Hepatocyte (in vitro differentiated cells): ENCODE measurements around the gene FILIP1L. TPM values are rescaled to one million over a fixed set of nuclear protein-coding genes. Genes with fewer than 3 reads are reported as not detected.

Source experiments
- DNase-seq: peaks from one replicate; pipeline ENCODE4 v3.0.0-alpha.2; 2016; ENCODE audit warnings: low spot score
- H2AFZ ChIP-seq: fragments of 200-600 bp; sonication (generic); 2 replicates; pipeline ENCODE4 v1.6.0; 2016; ENCODE audit warnings: antibody characterized with exemption, mild to moderate bottlenecking
- H3K27ac ChIP-seq: fragments of 200-600 bp; sonication (generic); 2 replicates; pipeline ENCODE4 v1.5.1; 2016; ENCODE audit warnings: mild to moderate bottlenecking
- H3K27me3 ChIP-seq: fragments of 200-600 bp; sonication (generic); 2 replicates; pipeline ENCODE4 v1.6.1; 2016
- H3K36me3 ChIP-seq: fragments of 200-600 bp; sonication (generic); replicated peaks from 2 replicates; pipeline ENCODE4 v1.5.1; 2016; ENCODE audit warnings: low read depth; ENCODE audit not compliant: insufficient read depth
- H3K4me1 ChIP-seq: fragments of 200-600 bp; sonication (generic); 2 replicates; pipeline ENCODE4 v1.5.1; 2016; ENCODE audit warnings: mild to moderate bottlenecking, moderate library complexity; ENCODE audit not compliant: insufficient read depth
- H3K4me2 ChIP-seq: fragments of 200-600 bp; sonication (generic); 2 replicates; pipeline ENCODE4 v1.6.0; 2016
- H3K4me3 ChIP-seq: fragments of 200-600 bp; sonication (generic); 2 replicates; pipeline ENCODE4 v1.5.1; 2016; ENCODE audit warnings: mild to moderate bottlenecking
- H3K79me2 ChIP-seq: fragments of 200-600 bp; sonication (generic); 2 replicates; pipeline ENCODE4 v1.6.0; 2017; ENCODE audit warnings: mild to moderate bottlenecking
- H3K9me2 ChIP-seq: fragments of 200-600 bp; sonication (generic); replicated peaks from 2 replicates; pipeline ENCODE4 v1.6.0; 2017; ENCODE audit warnings: mild to moderate bottlenecking; ENCODE audit not compliant: insufficient read depth
- H3K9me3 ChIP-seq: fragments of 200-600 bp; sonication (generic); 2 replicates; pipeline ENCODE4 v1.5.1; 2016; ENCODE audit warnings: low read depth, mild to moderate bottlenecking
- H4K20me1 ChIP-seq: fragments of 200-600 bp; sonication (generic); 2 replicates; pipeline ENCODE4 v1.6.0; 2016; ENCODE audit warnings: mild to moderate bottlenecking; ENCODE audit not compliant: insufficient read depth, poor library complexity, severe bottlenecking
- EZH2 ChIP-seq: fragments of 200-600 bp; sonication (generic); IDR thresholded peaks from 2 replicates; pipeline ENCODE4 v1.6.1; 2016; ENCODE audit warnings: antibody characterized with exemption, mild to moderate bottlenecking, borderline replicate concordance
- EZH2phosphoT487 ChIP-seq: fragments of 200-600 bp; sonication (generic); IDR thresholded peaks from one replicate; pipeline ENCODE4 v1.6.1; 2018; ENCODE audit warnings: antibody characterized with exemption, mild to moderate bottlenecking, low read depth, moderate library complexity; ENCODE audit not compliant: unreplicated experiment, severe bottlenecking
- WGBS: methylation state at CpG from one replicate; pipeline ENCODE4 v1.1.6; 2016; ENCODE audit warnings: low lambda C conversion rate; ENCODE audit errors: missing lambda C conversion rate; 5-methylcytosine and 5-hydroxymethylcytosine counted together
- polyA plus RNA-seq: library from polyadenylated mRNA; unstranded; fragments of >200 nt; fragmentation: Nextera tagmentation; extraction: Ambion mirVana; gene quantifications from 2 replicates; pipeline ENCODE4 v1.2.1, GENCODE V29; 2016
- total RNA-seq: library from RNA; depleted of rRNA; stranded (reverse); fragments of >200 nt; gene quantifications from 2 replicates; pipeline ENCODE4 v1.2.3, GENCODE V29; 2014
- TF ChIP-seq, protein P1 (sequence below): fragments of 200-600 bp; sonication (generic); IDR thresholded peaks from 2 replicates; pipeline ENCODE4 v1.5.1; 2016; ENCODE audit warnings: antibody characterized with exemption, mild to moderate bottlenecking; ENCODE audit not compliant: poor library complexity

The FILIP1L gene
- total and polyA plus RNA-seq, 2 experiments from 2014 or later = 48.2 to 49.4 TPM

DNA sequence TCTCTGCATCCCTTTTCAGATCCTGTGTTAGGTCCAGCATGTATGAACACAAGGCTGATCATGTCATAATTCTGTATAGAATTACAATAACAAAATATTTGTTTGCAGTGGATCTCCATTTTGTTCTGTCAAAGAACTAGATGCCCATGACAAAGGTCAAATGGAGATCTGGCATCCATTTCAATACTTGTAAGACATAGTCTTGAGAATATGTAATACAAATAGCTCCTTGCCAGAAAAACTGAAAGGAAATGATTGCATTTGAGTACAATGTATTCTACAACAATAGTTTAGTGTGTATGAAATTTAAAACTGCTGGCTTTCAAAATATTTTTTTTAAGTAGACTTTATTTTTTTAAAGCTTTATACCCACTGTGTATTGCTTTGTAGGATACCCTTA is 195.6 kb downstream of the FILIP1L start:
- Histone ChIP-seq H3K4me1 (peaks cover 19% of the 10 kb centered on the region), H2AFZ (no peak overlapping the region), H3K9me2 (no peaks in the 10 kb centered on the region), H3K4me2 (no peak overlapping the region), H3K27me3 (no peaks in the 10 kb centered on the region), H3K9me3 (no peaks in the 10 kb centered on the region), H3K79me2 (no peaks in the 10 kb centered on the region), H3K4me3 (no peak overlapping the region), H4K20me1 (no peaks in the 10 kb centered on the region), H3K36me3 (no peaks in the 10 kb centered on the region), H3K27ac (no peak overlapping the region)
- TF ChIP-seq EZH2phosphoT487 (no peak), EZH2 (no peak)
- TF ChIP-seq, protein P1, sequence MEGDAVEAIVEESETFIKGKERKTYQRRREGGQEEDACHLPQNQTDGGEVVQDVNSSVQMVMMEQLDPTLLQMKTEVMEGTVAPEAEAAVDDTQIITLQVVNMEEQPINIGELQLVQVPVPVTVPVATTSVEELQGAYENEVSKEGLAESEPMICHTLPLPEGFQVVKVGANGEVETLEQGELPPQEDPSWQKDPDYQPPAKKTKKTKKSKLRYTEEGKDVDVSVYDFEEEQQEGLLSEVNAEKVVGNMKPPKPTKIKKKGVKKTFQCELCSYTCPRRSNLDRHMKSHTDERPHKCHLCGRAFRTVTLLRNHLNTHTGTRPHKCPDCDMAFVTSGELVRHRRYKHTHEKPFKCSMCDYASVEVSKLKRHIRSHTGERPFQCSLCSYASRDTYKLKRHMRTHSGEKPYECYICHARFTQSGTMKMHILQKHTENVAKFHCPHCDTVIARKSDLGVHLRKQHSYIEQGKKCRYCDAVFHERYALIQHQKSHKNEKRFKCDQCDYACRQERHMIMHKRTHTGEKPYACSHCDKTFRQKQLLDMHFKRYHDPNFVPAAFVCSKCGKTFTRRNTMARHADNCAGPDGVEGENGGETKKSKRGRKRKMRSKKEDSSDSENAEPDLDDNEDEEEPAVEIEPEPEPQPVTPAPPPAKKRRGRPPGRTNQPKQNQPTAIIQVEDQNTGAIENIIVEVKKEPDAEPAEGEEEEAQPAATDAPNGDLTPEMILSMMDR = no peak
- DNase-seq = no peak

DNA sequence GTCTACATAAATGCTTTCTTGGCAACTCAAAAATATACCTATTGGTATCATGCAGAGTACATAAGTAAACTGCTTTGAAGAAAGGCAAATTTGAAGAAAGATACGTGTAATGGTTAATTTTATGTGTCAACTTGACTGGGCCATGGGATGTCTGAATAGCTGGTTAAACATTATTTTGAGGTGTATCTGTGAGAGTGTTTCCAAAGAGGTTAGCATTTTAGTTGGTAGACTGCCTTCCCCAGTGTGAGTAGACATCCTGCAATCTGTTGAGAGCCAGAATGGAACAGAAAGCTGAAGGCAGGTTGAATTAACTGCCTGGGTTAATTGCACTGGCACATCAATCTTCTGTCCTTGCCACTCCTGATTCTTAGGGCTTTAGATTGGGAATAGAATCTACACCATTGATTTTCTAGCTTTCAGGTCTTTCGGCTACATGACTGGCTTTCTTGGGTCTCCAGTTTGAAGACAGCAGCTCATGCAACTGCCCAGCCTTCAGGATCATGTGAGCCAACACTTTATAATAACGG is 198.3 kb downstream of the FILIP1L start:
- WGBS = 92% methylated on average over 3 of the region's 3 CpGs
- Histone ChIP-seq H3K4me2 (no peak overlapping the region), H3K9me2 (no peaks in the 10 kb centered on the region), H3K4me3 (no peak overlapping the region), H3K27ac (no peak overlapping the region), H3K79me2 (no peaks in the 10 kb centered on the region), H4K20me1 (no peaks in the 10 kb centered on the region), H2AFZ (no peak overlapping the region), H3K4me1 (peaks cover 15% of the 10 kb centered on the region), H3K9me3 (no peaks in the 10 kb centered on the region), H3K36me3 (no peaks in the 10 kb centered on the region), H3K27me3 (no peaks in the 10 kb centered on the region)
- DNase-seq = no peak
- no peak for TF ChIP-seq EZH2phosphoT487
- TF ChIP-seq, protein P1 = no peak
- TF ChIP-seq EZH2 = no peak

DNA sequence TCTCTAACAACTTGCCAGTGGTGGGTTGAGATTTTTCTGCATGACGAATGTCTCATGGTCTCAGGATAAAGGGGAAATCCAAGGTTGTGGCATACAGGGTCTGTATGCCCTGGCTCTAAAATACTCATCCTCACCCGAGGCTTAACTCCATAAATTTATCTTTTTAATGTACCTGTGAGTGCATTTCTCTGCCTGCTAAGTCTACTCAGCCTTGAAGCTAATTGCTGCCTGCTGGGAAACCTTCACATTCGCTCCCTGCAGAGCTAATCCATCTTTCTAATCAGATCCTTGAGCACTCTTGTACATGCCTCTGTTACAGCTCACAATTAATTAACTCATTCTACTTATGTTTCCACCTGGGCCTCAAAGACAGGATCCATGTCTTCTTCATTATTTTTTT is 202.9 kb downstream of the FILIP1L start:
- no peak overlapping the region for H2AFZ ChIP-seq
- H4K20me1 ChIP-seq = no peaks in the 10 kb centered on the region
- no peaks in the 10 kb centered on the region for H3K79me2 ChIP-seq
- no peaks in the 10 kb centered on the region for H3K9me2 ChIP-seq
- no peak overlapping the region for H3K4me2 ChIP-seq
- no peaks in the 10 kb centered on the region for H3K9me3 ChIP-seq
- no peaks in the 10 kb centered on the region for H3K36me3 ChIP-seq
- TF ChIP-seq EZH2 (no peak), EZH2phosphoT487 (no peak)
- TF ChIP-seq, protein P1 = no peak
- no peaks in the 10 kb centered on the region for H3K27me3 ChIP-seq
- no peak for DNase-seq
- no peak overlapping the region for H3K4me3 ChIP-seq
- H3K4me1 ChIP-seq = peaks cover 22% of the 10 kb centered on the region
- 51% methylated on average over 3 of the region's 3 CpGs for WGBS
- peak overlapping the region; percentile 74 for H3K27ac ChIP-seq
